ENCODE results near the gene RASSF10.

RASSF10 gene

GRCh38 chr11:13055200-13055599 lies 46.1 kb downstream of the RASSF10 start:
- no peak for DNase-seq (ENCODE audit: low read depth in 3 of 3)

DNA sequence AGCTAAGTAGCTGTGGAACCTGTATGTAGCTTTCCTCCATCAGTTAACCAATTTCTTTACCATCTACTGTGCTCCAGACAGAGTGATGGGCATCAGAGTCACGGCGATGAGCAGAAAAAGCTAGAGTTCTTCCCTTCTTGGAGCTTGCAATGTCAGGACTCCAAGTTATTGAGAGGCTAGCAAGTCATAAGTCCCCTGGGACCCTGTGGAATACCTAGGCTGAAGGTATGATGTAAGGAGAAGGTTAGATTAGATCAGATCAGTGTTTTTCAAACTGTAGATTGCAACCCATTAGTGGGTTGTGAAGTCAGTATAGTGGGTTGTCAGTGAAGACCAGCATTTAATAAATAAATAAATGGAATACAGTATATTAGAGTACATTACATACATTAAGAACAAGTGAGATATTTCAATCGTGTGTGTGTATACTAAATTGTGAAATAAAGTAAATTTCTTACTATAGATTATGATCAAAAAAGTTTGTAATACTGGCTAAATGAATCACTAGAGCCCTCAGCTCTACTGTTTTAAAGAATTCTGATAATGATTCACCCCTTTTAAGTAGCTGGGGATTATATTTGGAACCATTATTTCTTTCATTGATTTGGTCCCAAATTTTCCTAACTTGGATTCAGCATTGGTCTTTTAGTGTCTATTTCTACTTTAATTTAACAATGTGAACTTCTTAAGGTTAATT lies 52.3 kb downstream of the RASSF10 start:
- DNase-seq (ENCODE audit: low read depth in 3 of 3): no peak
